Colonic mucosa (tissue), 4 donors: Measurements from ENCODE around the gene SCTR. TPM values are rescaled to one million over a fixed set of nuclear protein-coding genes. Genes with fewer than 3 reads are reported as not detected.

Source experiments
- DNase-seq: peaks from one replicate; pipeline ENCODE4 v3.0.0-alpha.2; 2020
- H3K27ac ChIP-seq: fragments of 200-600 bp; one replicate; pipeline ENCODE4 v1.8.0; 2021
- H3K27me3 ChIP-seq: fragments of 200-600 bp; one replicate; pipeline ENCODE4 v1.8.0; 2021
- H3K36me3 ChIP-seq: fragments of 200-600 bp; one replicate; pipeline ENCODE4 v1.8.0; 2021
- H3K4me1 ChIP-seq: fragments of 200-600 bp; one replicate; pipeline ENCODE4 v1.8.0; 2021; ENCODE audit warnings: mild to moderate bottlenecking
- H3K4me3 ChIP-seq: fragments of 200-600 bp; one replicate; pipeline ENCODE4 v1.8.0; 2021
- H3K9ac ChIP-seq, 2 donors: one replicate each; pipeline ENCODE4 v1.7.0; 2013; ENCODE audit warnings: control low read depth in 2 of 2, low read depth in 2 of 2, low read length in 2 of 2
- H3K9me3 ChIP-seq: fragments of 200-600 bp; one replicate; pipeline ENCODE4 v1.8.0; 2021
- CTCF ChIP-seq: fragments of 200-600 bp; IDR thresholded peaks from one replicate; pipeline ENCODE4 v1.8.0; 2022; ENCODE audit warnings: antibody characterized with exemption, mild to moderate bottlenecking
- intact Hi-C: fragments of 100-400 bp; cut with DNase I; formaldehyde crosslinking; loops from one replicate; pipeline ENCODE4 v1.14.1; 2022
- total RNA-seq, 2 donors: library from RNA; stranded (reverse); fragmentation: NEBNext Ultra II Directional in 1 of 2; extraction: Animal tissue kit (Norgen Biotek cat#: 25700) in 1 of 2; gene quantifications; one replicate each; pipeline ENCODE4 v1.2.1, GENCODE V29; 2021
- donor health status: healthy.
- donor health status: DM: no; HTN: no; CAD: no.
- donor health status: DM: no; HTN: no; CAD: no.

SCTR gene
- total RNA-seq, 2 donors from 2014 or later, result 0.25 to 0.27 TPM

GRCh38 chr2:119466373-119466772 is 57.9 kb downstream of the SCTR start:
- Histone ChIP-seq H3K4me3 (no peak overlapping the region), H3K27me3 (no peaks in the 10 kb centered on the region), H3K9ac (no peak overlapping the region), H3K4me1 (no peaks in the 10 kb centered on the region), H3K27ac (no peak overlapping the region), H3K9me3 (no peaks in the 10 kb centered on the region), H3K36me3 (no peaks in the 10 kb centered on the region)
- no peak for TF ChIP-seq CTCF
- no peak for DNase-seq
- intact Hi-C loops, result no loop called here

- Histone ChIP-seq H3K9me3 (no peaks in the 10 kb centered on the region), H3K4me1 (no peaks in the 10 kb centered on the region), H3K9ac (no peak overlapping the region), H3K4me3 (no peak overlapping the region), H3K27me3 (no peaks in the 10 kb centered on the region), H3K27ac (no peak overlapping the region), H3K36me3 (no peaks in the 10 kb centered on the region)
- no peak for DNase-seq
- TF ChIP-seq CTCF, result no peak
- intact Hi-C loops, result no loop called here
Observed at GRCh38 chr2:119465687-119466086, 58.6 kb downstream of the SCTR start.

GRCh38 chr2:119464981-119465380 is 59.3 kb downstream of the SCTR start:
- H3K4me1 ChIP-seq, result no peaks in the 10 kb centered on the region
- no peaks in the 10 kb centered on the region for H3K9me3 ChIP-seq
- no peak overlapping the region for H3K9ac ChIP-seq
- H3K36me3 ChIP-seq, result no peaks in the 10 kb centered on the region
- no peak for DNase-seq
- H3K27ac ChIP-seq, result no peak overlapping the region
- intact Hi-C loops, result no loop called here
- no peak overlapping the region for H3K4me3 ChIP-seq
- no peak for TF ChIP-seq CTCF
- no peaks in the 10 kb centered on the region for H3K27me3 ChIP-seq

- intact Hi-C loops, result no loop called here
- no peak for TF ChIP-seq CTCF
- Histone ChIP-seq H3K27me3 (no peaks in the 10 kb centered on the region), H3K27ac (no peak overlapping the region), H3K9me3 (no peaks in the 10 kb centered on the region), H3K9ac (no peak overlapping the region), H3K36me3 (no peaks in the 10 kb centered on the region), H3K4me1 (no peaks in the 10 kb centered on the region), H3K4me3 (no peak overlapping the region)
- no peak for DNase-seq
Observed at GRCh38 chr2:119463990-119464389, 60.3 kb downstream of the SCTR start.

- no peak for DNase-seq
- Histone ChIP-seq H3K4me1 (no peaks in the 10 kb centered on the region), H3K36me3 (no peaks in the 10 kb centered on the region), H3K27me3 (no peaks in the 10 kb centered on the region), H3K4me3 (no peak overlapping the region), H3K9ac (no peak overlapping the region), H3K9me3 (no peaks in the 10 kb centered on the region), H3K27ac (no peak overlapping the region)
- intact Hi-C loops, result no loop called here
- no peak for TF ChIP-seq CTCF
Observed at GRCh38 chr2:119463136-119463535, 61.1 kb downstream of the SCTR start.

GRCh38 chr2:119462574-119462973 is 61.7 kb downstream of the SCTR start:
- no peaks in the 10 kb centered on the region for H3K27me3 ChIP-seq
- H3K4me1 ChIP-seq, result no peaks in the 10 kb centered on the region
- intact Hi-C loops, result no loop called here
- H3K9ac ChIP-seq, result no peak overlapping the region
- H3K4me3 ChIP-seq, result no peak overlapping the region
- no peak overlapping the region for H3K27ac ChIP-seq
- H3K9me3 ChIP-seq, result no peaks in the 10 kb centered on the region
- DNase-seq, result no peak
- no peak for TF ChIP-seq CTCF
- no peaks in the 10 kb centered on the region for H3K36me3 ChIP-seq
